DMS53 (cell line): ENCODE measurements around the gene SDC4.

Experiments used
- DNase-seq: peaks from one replicate; lab custom pipeline; 2025; lab: John Stamatoyannopoulos, UW

Gene SDC4

DNA sequence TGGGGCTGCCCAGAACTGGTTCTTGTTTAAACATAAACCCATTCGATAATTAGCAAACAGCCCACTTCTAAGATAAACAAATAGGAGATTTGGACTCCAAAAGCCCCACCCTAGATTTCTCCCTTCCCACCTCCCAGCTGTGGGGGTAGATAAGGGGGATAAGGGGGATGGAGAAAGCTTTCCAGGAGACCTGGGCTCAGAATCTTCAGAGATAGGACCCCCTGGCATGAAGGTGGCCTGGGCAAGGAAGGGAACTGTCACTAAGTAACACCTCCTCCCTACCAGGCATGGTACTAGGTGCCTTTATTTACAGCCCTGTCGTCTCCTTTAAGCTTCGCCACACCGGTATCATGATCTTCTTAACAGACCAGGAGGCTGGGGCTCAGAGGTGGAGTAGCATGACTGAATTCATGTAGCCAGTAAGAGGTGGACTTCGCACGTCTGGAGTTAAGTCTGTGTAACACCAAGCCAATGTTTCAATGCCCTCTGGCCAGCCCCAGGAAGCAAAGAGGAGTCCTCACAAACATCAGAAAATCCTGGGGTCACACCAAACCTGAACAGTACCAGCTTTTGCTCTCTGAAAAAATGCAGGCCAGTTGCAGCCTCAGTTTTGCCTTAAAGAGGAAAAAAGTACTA is 4.6 kb downstream of the SDC4 start:
- DNase-seq: peak; percentile 72

DNA sequence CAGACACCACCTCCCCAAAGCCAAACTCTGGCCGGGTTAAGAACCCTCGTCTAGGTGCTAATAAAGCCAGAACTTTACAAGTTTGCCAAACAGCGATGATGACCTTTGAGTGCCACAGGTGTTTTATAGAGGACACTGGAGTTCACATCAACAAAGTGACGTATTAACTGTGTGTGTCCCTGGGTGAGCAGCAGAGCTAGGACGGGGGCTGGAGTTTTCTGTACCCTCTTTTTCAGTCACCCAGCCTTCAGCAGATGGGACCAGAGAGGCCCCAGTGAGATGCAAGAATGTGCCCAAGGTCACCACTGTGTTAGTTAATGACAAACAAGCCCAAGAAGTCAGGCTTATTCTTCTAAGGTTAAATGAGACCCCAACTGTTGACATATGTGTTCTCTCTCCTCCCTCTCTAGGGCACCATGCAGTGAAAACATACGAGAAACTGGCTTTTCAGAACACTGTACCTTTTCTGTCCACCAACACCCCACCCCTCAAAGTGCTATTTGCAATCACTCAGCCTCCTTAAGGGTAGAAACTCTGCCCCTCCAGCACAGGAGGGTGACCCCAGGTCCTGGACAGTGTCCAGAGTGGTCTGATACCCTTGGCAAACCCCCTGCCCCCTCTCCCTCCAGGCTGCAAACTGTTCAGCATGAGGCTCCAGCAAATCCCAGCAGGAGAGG is 5.2 kb downstream of the SDC4 start:
- DNase-seq: peak; percentile 35

DNA sequence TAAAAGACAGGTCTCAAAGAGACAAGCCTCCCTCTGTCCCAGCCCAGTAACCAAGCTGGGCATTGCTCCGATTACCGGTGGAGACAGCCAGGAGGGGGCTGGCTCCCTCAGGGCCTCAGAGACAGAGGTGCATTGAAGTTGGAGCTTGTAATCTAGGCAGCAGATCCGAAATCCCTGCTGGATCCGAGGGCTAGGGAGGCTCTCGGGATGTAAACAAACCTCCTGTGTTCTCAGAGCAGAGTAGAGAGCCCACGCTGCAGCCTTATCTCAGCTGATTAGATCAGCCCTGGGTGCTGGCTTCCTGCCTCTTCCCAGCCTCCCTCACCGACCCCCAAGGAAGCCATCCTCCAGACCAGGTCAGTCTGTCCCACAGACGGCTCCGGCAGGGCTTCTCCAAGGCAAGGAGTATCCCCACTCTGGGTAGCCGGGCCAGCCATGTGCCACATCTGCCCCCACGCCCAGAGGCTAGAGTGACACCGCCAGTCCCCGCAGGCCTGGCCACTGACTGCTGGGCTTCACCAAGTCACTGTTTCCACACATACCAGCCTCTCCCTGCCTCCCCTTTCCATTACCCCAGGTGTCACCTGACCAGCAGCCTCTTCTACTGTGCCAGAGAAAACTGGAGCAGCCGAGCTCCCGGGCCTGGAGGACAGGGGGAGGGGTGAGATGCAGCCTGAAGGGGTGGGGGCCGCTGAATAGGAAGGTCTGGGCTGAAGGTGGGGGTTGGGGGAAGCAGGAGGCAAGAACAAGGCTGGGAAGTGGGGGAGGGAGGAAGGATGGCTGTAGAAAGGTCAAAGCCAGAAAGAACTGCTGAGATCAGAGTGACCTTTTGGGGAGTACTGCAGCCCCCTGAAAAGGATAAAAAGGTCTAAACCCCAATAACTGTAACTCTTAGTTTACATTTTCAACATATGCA is 6.0 kb downstream of the SDC4 start:
- DNase-seq: peak; percentile 65

DNA sequence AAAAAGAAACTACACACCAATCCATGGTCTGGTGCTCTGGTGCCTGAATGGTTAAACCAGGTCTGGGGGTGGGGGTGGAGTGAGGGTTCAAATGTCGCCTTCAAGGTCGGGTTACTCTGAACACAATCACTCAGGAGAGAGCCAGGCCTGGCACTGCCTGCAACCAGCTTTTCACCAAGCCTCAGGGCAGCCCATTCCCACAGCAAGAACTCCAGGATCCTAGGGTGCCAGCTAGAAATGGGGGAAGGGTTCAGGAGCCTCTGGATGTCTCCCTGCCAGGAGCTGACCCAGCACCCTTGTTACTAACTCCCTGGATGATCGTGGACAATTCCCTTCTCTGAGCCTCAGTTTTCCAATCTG is 6.7 kb downstream of the SDC4 start:
- DNase-seq: no peak

DNA sequence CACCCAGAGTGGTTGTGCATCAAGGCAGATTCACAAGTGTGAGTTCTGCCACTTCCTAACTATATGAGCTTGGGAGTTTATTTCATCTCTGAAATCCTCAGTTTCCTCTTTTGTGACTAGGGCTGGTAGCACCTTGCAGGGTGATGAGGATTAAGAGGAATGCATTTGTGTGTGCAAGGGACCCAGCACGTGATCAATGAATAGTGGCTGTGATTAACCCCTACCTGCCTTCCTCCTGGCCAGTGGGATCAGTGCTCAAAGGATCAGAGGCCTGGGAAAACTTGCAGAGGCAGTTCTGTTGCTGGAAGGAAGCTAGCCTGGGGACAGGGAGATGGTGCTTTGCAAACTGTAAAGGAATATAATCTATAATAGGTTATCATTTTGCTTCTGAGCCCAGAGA is 7.3 kb downstream of the SDC4 start:
- DNase-seq: no peak

DNA sequence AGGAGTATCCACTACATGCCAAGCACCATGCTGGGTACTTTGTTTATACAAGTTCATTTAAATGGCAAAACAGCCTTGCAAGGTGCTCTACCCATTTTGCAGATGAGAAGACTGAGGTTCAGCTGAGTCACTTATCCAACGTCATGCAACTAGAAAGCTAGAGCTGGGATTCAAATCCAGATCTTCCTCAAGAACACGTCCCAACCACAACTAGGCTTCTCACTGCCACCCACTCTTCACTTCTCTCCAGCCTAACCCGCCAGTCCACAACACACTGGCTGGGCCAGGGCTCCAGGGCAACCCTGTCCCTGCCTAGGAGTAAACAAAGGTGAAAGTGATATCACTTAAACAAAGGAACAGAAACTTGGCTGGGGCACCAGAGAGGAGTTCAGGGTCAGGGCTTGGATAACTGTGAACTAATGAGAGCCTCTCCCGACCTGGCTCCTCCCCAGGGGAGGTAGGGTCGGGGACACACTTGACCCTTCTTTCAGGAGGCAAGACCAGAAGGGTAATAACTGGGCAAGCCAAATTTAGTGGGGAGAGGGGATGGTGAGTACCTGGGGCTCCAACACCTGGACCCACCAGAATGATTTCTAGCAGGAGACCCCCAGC is 7.9 kb downstream of the SDC4 start:
- peak; percentile 56 for DNase-seq

DNA sequence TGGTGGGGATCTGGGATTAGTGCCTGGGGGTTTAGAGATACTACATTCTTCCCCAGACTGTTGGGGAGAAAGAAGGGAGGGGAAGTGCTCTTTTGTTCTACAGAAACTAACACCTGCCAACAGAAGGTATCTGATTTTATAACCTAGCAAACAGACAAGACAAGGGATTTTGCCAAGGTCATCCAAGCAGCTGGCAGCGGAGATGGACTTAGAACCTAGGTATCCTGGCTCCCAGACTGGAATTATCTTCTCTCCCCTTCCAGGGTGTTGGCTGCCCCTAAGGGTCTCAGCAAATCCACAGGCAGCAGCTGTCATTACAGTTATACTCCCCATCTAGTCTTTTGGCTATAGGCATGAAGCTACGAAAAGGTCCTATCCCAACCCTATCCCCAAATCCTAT is 8.4 kb downstream of the SDC4 start:
- peak; percentile 22 for DNase-seq

DNA sequence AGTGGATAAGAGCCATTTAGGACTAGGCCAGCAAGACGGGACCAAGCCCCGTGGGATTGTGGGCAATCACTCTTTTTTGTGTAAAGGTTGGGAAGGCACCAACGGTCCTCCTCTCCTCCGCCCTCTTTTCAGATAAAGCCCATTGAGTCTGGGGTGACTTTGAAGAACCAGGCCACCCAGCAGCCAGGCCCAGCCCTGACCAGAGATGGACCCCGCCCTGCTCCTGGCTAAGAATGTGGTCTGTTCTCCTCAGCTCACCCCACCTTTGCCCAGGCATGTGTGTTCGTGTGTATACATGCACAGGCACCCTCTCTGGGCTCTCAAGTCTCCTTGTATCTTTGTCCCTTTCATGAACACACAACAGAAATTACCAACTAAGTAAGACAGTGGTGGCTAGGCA is 9.1 kb downstream of the SDC4 start:
- DNase-seq: no peak

DNA sequence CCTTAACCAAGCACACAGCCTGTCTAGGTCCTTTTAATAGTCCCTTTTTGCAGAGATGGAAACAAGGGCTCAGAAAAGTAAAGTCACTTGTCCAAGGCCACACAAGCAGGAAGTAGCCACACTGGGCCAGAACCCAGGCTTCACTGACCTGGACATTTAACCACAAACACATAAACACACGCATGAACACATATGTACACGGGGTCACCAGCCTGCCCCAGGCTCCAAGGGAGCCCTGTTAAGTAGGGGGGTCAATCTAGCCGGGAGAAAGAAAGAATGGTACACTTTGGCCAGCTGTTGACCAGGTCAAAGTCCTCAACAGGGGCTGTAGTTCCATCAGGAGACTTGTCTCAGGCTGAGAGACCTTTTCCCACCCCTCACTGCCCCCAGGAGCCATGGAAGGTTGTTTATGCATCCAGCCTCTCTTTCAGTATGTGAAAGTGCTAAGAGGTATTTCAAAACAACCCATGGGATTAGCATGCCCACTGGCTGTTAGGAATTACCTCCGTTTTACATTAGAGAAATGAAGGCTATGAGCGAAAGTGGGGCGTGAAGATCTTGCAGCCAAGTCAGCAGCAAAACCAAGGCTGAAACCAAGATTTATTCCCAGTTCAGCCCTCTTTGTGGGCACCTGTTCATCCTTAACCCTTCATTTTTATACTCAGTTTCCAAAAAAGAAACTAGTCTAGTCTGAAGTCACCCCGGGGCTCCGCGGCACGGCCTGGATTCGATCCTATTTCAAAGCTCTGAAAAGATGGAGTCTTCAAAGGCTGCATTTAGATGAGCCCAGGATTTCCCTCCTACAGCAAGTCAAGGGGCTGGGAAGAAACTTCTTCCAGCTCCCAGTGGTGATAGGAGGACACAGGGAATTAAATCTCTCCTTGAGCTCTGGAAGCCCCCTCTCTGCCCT is 9.8 kb downstream of the SDC4 start:
- DNase-seq: no peak

DNA sequence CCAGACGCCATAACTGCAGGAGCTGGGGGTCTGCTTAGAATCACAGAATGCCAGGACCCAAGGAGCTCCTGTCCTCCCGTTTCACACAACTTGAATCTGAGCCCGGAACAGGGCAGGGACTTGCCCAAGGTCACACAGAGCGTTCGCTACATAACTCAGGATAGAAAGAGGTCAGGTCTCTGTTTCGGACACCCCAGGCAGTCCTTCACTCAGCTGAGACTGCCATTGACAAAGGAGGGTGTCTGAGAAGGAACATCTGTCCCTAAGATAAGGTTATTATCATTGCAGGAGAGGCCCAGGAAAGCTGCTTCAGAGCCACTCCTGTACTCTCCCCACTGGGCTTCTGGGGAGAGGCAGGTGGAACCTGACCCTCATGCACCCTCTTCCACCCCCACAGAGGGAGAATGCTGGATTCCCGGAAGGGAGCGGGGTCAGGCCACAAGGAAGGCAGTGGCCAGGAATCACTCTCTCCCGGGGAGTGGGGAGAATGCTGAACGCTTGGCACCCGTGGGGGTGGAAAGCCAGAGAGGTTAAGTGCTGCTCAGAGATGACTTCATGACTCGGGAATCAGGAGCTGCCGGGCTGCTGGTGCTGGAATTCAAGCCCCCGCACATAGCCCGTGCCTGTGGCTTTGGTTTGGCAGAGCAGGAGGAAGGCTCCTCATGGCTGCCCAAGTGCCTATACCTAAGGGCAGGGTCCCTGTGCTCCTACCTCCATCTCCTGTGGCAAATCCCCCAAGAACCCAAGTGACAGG is 10.7 kb downstream of the SDC4 start:
- no peak for DNase-seq

DNA sequence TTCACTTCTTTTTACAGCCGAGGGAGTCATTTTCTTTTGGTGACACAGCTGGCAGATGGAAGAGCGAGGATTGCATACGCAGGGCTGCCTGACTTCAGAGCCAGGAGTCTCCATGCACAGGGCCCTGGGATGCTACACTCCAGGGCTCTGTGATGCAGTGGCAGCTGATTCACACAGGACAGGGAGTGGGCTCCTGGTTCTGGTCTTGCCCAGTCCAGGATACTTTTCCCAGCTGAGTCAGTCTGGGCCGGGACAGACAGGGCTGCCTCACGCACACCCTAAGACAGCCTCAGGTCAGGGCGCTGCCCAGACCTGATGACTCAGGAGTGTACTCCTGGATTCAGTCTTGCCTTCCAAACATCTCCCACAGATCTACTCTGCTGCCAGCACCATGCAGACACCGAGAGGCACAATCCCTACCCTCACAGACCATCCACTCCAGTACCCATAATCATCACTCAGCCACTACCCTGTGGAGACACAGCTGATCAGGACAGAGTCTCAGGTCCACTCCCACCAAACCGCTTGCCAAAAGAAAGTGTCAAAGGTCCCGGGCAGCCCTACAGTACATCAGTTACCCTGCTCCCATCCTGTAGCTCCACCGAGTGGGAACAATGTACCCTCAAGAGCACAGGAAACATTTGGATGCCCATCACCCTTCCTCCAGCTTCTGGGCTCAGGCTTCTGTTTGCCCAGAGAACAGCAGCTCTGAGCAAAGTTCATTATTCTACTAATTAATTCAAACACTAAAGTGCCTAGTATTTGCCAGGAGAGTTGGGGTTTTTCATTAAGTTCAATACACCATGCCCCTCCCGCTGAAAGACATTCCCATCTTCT is 11.5 kb downstream of the SDC4 start:
- DNase-seq: no peak

DNA sequence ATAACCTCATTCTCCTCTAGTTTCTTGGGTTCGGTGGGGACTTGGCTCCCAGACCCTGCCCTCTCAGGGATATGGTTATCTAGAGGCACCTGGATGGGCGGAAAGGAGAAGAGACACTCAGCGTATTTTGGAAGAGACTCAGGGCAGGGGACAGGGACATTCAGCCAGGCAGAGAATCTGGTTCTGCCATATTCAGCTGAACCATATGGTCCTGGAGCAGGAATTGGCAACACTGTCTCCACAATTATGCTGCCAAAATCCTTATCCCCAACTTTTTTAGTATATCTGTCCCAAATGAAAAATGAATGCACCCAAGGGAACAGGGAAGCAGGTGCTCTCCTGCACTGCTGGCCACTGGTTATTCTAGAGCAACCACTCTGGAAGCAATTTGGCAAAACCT is 17.7 kb downstream of the SDC4 start:
- no peak for DNase-seq

DNA sequence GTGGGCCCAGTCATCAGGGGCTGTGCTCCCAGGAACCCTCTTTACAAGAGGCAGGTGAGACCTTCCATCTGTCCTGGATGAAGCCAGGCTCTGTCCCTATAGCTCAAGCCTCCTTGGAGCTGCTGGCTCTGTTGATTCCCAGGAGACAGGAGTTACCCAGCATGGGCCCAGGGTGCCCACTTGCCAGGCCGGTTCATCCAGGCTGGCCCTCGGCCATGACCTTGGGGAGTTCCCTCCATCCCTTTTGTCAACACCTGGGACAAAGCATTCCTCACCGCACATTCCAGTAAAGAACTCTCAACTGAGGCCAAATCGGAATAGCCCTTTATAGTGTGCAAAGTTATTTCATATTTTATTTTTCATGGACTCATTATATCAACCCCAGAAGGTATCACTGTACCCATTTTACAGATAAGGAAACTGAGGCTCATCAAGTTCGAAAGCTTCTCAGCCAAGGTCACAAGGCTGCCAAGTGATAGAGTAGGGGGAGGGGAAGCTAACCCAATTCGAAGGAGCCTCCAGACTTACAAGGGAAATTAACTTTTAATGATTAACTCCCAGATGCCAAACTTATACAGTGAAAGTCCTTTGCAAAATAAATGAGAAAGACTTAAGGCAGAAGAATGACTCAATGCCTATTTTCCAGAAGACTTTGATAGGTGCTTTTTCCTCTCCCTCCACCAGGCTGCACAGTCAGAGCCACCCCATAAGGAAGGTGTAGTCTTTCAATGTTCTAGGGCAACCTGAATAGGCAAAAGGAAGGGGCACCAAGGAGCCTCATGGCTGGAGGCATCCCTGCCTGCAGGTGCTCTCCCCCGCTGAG is 18.5 kb downstream of the SDC4 start:
- no peak for DNase-seq

DNA sequence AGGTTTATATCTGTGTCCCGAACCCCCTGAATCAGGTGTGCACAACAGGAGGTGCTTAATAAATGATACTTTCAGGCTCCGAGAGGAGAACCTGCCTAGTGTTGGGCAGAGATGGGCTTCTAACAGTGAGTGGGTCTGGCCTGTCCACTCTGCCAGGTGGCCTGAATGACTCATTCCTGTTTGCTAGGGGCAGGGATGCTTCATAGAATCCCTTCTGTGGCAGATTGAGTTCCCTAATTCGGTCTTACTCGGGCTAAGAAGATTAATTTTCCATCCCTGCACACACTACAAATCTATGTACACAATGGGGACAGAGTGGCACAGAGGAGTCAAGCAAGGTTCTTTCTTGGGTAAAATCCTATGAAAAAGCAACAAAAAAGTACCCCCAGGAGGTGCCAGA is 19.8 kb downstream of the SDC4 start:
- peak; percentile 61 for DNase-seq

DNA sequence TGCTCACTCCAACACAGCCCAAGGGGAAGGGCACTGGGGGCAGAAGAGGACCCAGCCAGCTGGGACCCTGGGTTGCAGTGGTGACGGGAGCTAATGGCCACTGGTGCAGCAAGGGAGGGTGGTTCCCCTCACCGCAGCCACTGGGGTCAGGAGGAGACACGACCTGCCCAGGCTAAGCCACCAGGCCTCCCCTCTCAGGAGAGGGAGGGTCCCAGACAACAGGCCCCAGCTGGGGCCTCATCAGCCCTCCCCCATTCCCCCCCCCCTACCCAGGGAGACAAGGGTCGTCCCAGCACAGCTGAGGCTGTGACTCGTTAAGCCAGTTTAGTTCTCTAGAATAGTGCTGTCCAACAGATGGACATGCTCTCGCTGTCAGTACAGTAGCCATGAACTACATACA is 22.9 kb downstream of the SDC4 start:
- no peak for DNase-seq

DNA sequence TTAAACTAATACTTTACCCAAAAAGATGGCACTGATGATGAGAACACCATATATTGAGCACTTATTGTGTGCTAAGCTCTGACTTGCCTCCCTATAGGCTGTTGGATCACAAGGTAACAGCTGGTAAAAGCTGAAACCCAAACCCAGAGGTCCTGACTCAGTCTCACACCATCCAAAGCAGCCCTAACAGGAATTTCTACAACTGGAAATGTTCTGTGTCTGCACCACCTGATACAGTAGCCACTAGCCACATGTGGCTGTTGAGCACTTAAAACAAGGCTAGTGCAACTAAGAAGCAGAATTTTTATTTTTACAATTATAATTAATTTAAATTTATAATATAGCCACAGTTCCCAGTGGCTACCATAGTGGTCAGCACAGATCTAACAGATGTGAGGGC is 24.5 kb downstream of the SDC4 start:
- peak; percentile 25 for DNase-seq

DNA sequence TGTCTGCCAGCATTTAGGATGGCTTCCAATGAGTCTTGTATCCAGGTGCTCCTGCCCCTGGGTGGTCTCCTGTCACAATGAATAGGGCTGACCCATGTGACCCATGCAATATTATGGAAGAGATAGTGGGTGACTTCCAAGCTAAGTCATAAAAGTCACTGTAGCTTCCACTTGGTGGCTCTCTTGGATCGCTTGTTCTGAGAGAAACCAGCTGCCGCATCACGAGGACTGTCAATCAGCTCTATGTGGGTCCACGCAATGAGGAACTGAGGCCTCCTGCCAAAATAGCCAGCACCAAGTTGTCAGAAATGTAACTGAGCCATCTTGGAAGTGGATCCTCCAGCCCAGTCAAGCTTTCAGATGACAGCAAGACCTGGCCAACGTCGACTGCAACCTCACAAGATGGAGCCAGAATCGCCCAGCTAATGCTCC is 25.3 kb downstream of the SDC4 start:
- DNase-seq: peak; percentile 86

DNA sequence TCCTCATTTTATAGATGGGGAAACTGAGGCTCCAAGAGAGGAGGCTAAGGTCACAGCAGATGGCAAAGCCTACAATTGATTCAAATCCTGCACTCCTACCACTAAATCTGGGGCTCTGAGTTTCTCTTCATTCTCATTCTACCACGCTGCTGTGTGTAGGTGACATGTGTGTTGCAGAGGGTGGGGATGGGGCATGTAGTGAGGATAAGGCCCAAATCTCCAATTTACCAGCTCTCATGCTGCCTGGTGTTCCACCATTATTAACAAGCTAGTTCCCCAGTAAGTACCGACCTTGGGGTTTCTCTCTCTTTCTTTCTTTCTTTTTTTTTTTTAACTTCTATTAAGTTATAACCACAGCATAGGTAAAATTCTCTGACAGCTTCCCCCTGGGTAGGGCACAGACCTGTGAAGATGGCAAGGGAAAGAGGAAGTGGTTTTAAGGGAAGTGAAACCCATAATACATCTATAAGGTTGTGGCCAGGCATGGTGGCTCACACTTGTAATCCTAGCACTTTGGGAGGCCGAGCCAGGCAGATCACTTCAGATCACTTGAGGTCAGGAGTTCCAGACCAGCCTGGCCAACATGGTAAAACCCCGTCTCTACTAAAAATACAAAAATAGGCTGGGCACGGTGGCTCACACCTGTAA is 27.2 kb downstream of the SDC4 start:
- DNase-seq: no peak
